GM18909 (cell line): ENCODE measurements around the gene SPRR2F.
"Not testable (repeated sequence)": the region's sequence is repeated elsewhere in the genome, so short reads cannot be mapped to it uniquely, and the experiment has no call there.

ENCODE experiments used
- ATAC-seq: cut with Tn5 transposase; IDR thresholded peaks from one replicate; pipeline ENCODE4 v1.9.1; 2021; ENCODE audit warnings: mild to moderate bottlenecking; ENCODE audit not compliant: unreplicated experiment, poor library complexity

SPRR2F gene

GRCh38 chr1:153113416-153113815, at the start of gene SPRR2F:
SPRR2F (minus strand) TSS chr1:153113516; CDS start chr1:153112733, 783 bp downstream.
- ATAC-seq, result no peak

GRCh38 chr1:153155541-153155940, 42.2 kb upstream of the SPRR2F start:
- no peak for ATAC-seq

GRCh38 chr1:153152481-153152880, 39.2 kb upstream of the SPRR2F start:
- ATAC-seq, result no peak

GRCh38 chr1:153150846-153151245, 37.5 kb upstream of the SPRR2F start, which contains the start of gene SPRR2G:
SPRR2G (minus strand) TSS chr1:153150890; CDS start chr1:153150110, 780 bp downstream.
- no peak for ATAC-seq

GRCh38 chr1:153141377-153141776, 28.1 kb upstream of the SPRR2F start:
- no peak for ATAC-seq

- no peak for ATAC-seq
Observed at GRCh38 chr1:153140484-153140883, 27.2 kb upstream of the SPRR2F start.

GRCh38 chr1:153133743-153134142, 20.4 kb upstream of the SPRR2F start:
- no peak for ATAC-seq

GRCh38 chr1:153133267-153133666, 20.0 kb upstream of the SPRR2F start:
- no peak for ATAC-seq

GRCh38 chr1:153128688-153129087, 15.4 kb upstream of the SPRR2F start:
- not testable (repeated sequence) for ATAC-seq

GRCh38 chr1:153127296-153127695, 14.0 kb upstream of the SPRR2F start:
- ATAC-seq, result no peak

- no peak for ATAC-seq
Observed at GRCh38 chr1:153125536-153125935, 12.2 kb upstream of the SPRR2F start.

- not testable (repeated sequence) for ATAC-seq
Observed at GRCh38 chr1:153123793-153124192, 10.5 kb upstream of the SPRR2F start.

GRCh38 chr1:153122831-153123421, 9.6 kb upstream of the SPRR2F start:
- ATAC-seq, result no peak

GRCh38 chr1:153120945-153121344, 7.6 kb upstream of the SPRR2F start:
- ATAC-seq, result no peak

GRCh38 chr1:153119491-153119971, 6.2 kb upstream of the SPRR2F start:
- ATAC-seq, result no peak

- not testable (repeated sequence) for ATAC-seq
Observed at GRCh38 chr1:153115264-153115663, 1.9 kb upstream of the SPRR2F start.

GRCh38 chr1:153112454-153112853, 862 bp downstream of the SPRR2F start:
- not testable (repeated sequence) for ATAC-seq

- ATAC-seq, result no peak
Observed at GRCh38 chr1:153100245-153100644, 13.1 kb downstream of the SPRR2F start.

- no peak for ATAC-seq
Observed at GRCh38 chr1:153099461-153100045, 13.8 kb downstream of the SPRR2F start.

GRCh38 chr1:153095764-153096163, 17.6 kb downstream of the SPRR2F start:
- ATAC-seq, result no peak

GRCh38 chr1:153094426-153094825, 18.9 kb downstream of the SPRR2F start, which contains the start of gene SPRR2E:
SPRR2E (minus strand) TSS chr1:153094526; CDS start chr1:153093751, 775 bp downstream.
- no peak for ATAC-seq

- no peak for ATAC-seq
Observed at GRCh38 chr1:153087652-153088051, 25.7 kb downstream of the SPRR2F start.
